HepG2 (cell line): Measurements from ENCODE around the gene TFF2.

ENCODE experiments used
- FOSL1 ChIP-seq: sonication (generic); formaldehyde crosslinking; IDR thresholded peaks from 2 replicates; pipeline ENCODE4 v1.9.0; 2021; ENCODE audit warnings: missing genetic modification reagents, borderline replicate concordance
- FOXP1 ChIP-seq, 2 experiments: fragments of 450-650 bp in 1 of 2; IDR thresholded peaks; 2 replicates each; pipeline ENCODE4 v1.6.1; 2017 to 2018; ENCODE audit warnings: antibody characterized with exemption in 1 of 2
- TGIF2 ChIP-seq: IDR thresholded peaks from 2 replicates; pipeline ENCODE4 v1.6.1; 2016; ENCODE audit warnings: control low read depth, missing compliant biosample characterization
- YY1 ChIP-seq: IDR thresholded peaks from 2 replicates; pipeline ENCODE4 v1.6.1; 2011; ENCODE audit warnings: low read length, low read depth, moderate library complexity, mild to moderate bottlenecking; ENCODE audit not compliant: insufficient read depth, insufficient replicate concordance
- ZFP37 ChIP-seq: sonication (generic); formaldehyde crosslinking; IDR thresholded peaks from 2 replicates; pipeline ENCODE4 v1.4.0; 2020; ENCODE audit warnings: missing genetic modification reagents, borderline replicate concordance
- ZNF83 ChIP-seq: sonication (generic); formaldehyde crosslinking; IDR thresholded peaks from 2 replicates; pipeline ENCODE4 v1.4.0; 2020; ENCODE audit warnings: missing genetic modification reagents, mild to moderate bottlenecking, borderline replicate concordance
- TF ChIP-seq, protein P1 (sequence below): sonication (generic); formaldehyde crosslinking; IDR thresholded peaks from 2 replicates; pipeline ENCODE4 v1.5.0; 2020; ENCODE audit warnings: mild to moderate bottlenecking, missing genetic modification reagents, moderate library complexity

DNA sequence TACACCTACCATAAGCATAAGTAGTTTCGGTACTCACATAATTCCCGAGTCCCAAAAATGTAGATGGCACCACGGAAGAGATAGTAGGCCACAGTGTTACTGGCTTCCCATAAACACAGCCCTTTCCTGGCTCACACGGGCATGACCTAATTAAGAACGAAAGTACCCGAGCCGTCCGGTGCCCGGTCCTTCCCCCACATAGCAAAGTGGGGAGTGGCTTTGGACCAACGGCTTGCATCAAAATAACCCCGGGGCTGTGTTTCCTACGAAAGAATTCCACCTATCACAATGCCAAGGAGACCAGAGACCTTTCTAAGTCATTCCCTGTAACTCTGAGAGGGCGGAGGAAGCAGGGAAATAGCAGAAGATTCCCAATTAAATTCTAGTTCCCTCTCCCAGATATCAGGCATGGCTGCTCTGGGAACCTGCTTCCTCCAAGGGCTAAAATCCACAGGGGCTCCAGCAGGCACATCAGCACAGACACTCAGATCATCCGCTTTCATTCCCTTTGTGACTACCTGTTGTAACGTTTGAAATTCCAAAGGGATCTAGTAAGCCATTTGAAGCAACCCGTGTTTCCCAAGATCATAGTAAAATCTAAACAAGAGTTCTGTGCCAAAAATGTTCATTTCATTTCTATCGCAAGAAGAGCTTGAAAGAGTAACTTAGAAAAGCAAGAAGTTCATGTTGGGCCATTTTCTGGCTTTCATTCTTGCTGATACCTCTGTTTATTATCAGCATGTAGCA lies 45.3 kb upstream of the TFF2 start, which contains the start of gene TMPRSS3:
- TF ChIP-seq FOXP1 (IDR thresholded peaks at IDR 0.05) (no peak), FOXP1 (CRISPR knock-in tag; IDR thresholded peaks at IDR 0.05) (no peak), ZFP37 (CRISPR knock-in tag) (no peak), FOSL1 (CRISPR knock-in tag) (no peak), TGIF2 (CRISPR knock-in tag) (no peak), ZNF83 (no peak), YY1 (no peak)
- TF ChIP-seq, protein P1, sequence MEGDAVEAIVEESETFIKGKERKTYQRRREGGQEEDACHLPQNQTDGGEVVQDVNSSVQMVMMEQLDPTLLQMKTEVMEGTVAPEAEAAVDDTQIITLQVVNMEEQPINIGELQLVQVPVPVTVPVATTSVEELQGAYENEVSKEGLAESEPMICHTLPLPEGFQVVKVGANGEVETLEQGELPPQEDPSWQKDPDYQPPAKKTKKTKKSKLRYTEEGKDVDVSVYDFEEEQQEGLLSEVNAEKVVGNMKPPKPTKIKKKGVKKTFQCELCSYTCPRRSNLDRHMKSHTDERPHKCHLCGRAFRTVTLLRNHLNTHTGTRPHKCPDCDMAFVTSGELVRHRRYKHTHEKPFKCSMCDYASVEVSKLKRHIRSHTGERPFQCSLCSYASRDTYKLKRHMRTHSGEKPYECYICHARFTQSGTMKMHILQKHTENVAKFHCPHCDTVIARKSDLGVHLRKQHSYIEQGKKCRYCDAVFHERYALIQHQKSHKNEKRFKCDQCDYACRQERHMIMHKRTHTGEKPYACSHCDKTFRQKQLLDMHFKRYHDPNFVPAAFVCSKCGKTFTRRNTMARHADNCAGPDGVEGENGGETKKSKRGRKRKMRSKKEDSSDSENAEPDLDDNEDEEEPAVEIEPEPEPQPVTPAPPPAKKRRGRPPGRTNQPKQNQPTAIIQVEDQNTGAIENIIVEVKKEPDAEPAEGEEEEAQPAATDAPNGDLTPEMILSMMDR, result no peak
